CD4-positive, alpha-beta T cell treated with Interleukin-17A for 1 hour (primary cell): ENCODE results near the gene UBXN7.
"Not testable (repeated sequence)": the region's sequence is repeated elsewhere in the genome, so short reads cannot be mapped to it uniquely, and the experiment has no call there.

ENCODE experiments used
- DNase-seq: peaks from one replicate; pipeline ENCODE4 v3.0.0-alpha.2; 2020

UBXN7 gene

DNA sequence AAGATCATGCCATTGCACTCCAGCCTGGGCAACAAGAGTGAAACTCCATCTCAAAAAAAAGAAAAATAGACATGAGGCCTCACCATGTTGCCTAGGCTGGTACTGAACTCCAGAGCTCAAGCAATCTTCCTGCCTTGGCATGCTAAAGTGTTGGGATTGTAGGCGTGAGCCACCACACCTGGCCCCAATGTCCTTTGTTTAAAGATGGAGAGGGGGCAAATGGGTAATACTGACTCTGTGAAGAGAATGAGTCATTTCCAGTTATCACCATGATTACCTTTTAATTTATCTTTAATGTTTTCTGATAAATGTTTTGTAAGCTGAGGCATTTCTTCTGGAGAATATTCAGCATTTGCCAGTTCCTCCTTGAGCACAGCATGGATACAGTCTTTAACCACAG, 116.4 kb downstream of the UBXN7 start:
- DNase-seq, result no peak

DNA sequence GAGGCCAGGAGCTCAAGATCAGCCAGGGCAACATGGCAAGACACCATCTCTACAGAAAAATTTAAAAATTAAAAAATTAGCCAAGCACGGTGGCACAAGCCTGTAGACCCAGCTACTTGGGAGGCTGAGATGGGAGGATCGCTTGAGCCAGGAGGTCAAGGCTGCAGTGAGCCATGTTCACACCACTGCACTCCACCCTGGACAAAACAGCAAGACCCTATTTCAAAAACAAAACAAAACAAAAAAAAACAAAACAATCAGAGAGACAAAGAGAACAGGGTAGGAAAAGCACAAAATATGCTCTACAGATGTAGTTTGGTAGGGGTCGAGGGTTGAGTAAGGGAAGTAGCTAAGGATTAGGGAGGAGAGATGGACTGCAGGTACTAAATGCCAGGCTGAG, 117.6 kb downstream of the UBXN7 start:
- no peak for DNase-seq

DNA sequence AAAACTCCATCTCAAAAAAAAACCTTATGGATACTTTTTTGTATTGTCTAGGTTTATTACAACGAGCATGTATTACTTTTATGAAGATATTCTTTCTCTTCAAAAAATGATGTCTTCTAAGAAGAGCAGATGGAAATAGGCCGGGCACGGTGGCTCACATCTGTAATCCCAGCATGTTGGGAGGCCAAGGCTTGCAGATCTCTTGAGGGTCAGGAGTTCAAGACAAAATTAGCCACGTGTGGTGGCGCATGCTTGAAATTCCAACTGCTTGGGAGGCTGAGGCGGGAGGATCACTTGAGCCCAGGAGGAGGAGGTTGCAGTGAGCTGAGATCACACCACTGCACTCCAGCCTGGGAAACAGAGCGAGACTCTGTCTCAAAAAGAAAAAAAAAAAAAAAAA, 118.1 kb downstream of the UBXN7 start:
- not testable (repeated sequence) for DNase-seq

DNA sequence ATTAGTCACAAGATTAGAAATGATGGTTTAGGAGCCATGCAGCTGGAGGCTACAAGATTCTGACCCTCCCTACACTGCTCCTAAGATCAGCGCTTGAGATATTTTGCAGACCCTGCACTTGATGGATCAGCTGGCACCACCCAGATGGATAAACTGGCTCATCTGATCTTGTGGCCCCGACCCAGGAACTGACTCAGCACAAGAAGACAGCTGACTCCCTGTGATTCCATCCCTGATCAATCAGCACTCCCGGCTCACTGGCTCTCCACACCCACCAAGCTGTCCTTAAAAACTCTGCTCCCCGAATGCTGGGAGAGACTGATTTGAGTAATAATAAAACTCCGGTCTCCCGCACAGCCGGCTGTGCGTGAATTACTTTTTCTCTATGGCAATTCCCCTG, 129.3 kb downstream of the UBXN7 start:
- not testable (repeated sequence) for DNase-seq

DNA sequence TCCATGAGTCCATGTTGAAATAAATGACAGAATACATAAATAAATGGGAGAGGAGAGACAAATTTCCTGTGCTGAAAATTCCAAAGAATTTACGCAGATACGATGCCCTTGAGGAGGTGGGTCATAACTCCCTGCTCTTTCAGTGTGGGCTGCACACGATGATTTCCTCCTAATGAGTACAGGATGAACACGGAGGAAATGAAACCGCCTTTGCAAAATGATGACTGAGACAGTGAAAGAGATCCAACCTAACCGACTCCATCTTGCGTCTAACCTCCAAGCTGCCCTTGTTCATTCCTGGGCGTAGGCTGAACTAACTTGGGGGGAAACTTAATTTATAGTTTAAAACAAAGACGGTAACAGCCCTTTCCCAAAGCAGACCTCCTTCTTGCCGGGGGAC, 129.7 kb downstream of the UBXN7 start:
- not testable (repeated sequence) for DNase-seq

DNA sequence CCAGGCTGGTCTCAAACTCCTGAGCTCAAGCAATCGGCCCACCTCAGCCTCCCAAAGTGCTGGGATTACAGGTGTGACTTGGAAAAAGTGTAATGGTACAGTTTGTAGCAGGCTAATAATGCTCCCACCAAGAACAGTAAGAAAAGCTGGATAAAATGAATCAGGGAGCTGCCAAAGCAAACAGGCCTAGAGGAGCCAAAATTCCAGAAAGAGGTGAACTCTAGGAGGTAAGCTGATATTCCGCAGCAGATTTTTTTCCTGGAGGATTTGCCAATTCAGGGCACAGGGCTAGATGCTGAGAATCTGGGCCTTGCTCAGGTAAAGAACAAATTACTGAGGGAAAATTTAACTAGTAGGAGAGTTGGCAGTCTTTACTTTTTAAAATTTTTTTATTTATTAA, 133.7 kb downstream of the UBXN7 start:
- no peak for DNase-seq
